GM10266 (cell line): ENCODE measurements around the gene ROBO1.

Experiments
- DNase-seq: peaks from one replicate; pipeline ENCODE4 v3.0.0; 2012; ENCODE audit errors: extremely low spot score
- CTCF ChIP-seq: IDR thresholded peaks from 2 replicates; pipeline ENCODE4 v1.5.1; 2012; ENCODE audit warnings: mild to moderate bottlenecking, low read depth; ENCODE audit not compliant: control insufficient read depth, insufficient read depth; ENCODE audit errors: missing control alignments

ROBO1 gene

GRCh38 chr3:78706906-78707523 lies 1060.8 kb downstream of the ROBO1 start:
- DNase-seq: no peak
- no peak for TF ChIP-seq CTCF

- DNase-seq: no peak
- no peak for TF ChIP-seq CTCF
These were observed 1063.9 kb downstream of the ROBO1 start for GRCh38 chr3:78703944-78704343.

- TF ChIP-seq CTCF: no peak
- DNase-seq: no peak
These were observed 1066.3 kb downstream of the ROBO1 start for GRCh38 chr3:78701537-78701936.

GRCh38 chr3:78698431-78698830 lies 1069.4 kb downstream of the ROBO1 start:
- TF ChIP-seq CTCF: no peak

GRCh38 chr3:78697426-78697825 lies 1070.4 kb downstream of the ROBO1 start:
- TF ChIP-seq CTCF: no peak
- no peak for DNase-seq

More at GRCh38 chr3:78698431-78698830, 1069.4 kb downstream of the ROBO1 start:
- no peak for DNase-seq

GRCh38 chr3:78690766-78691165 lies 1077.0 kb downstream of the ROBO1 start:
- TF ChIP-seq CTCF: no peak
- DNase-seq: no peak

GRCh38 chr3:78689378-78689777 lies 1078.4 kb downstream of the ROBO1 start:
- no peak for DNase-seq
- TF ChIP-seq CTCF: no peak
